Renal cortex interstitium (tissue), 3 donors: ENCODE data around the gene FREY1. TPM values are rescaled to one million over a fixed set of nuclear protein-coding genes. Genes with fewer than 3 reads are reported as not detected.

Source experiments
- polyA plus RNA-seq, 3 donors: library from polyadenylated mRNA; unstranded; fragments of 120-200 nt; gene quantifications; one replicate each; pipeline ENCODE4 v1.2.1, GENCODE V29; 2013; ENCODE audit not compliant: insufficient read length in 3 of 3

Gene FREY1
- polyA plus RNA-seq, 3 donors = 0.25 to 0.66 TPM; not detected in 1

Other genes starting within 250 kb of the FREY1 start
- 10 to 100 TPM in 2 of 3 donors, 1 to 10 TPM in 1; 8.7 to 13.6 (median 12.2) TPM for gene CHST1, start 241.6 kb downstream of the FREY1 start, polyA plus RNA-seq
- gene SLC35C1, start 102.1 kb downstream of the FREY1 start, polyA plus RNA-seq = 1 to 10 TPM; 6.9 to 9.2 (median 7.6) TPM
- 10 to 100 TPM; 24.8 to 32.8 (median 26.0) TPM for gene CRY2, start 59.8 kb downstream of the FREY1 start, polyA plus RNA-seq
- gene MAPK8IP1, start 21.6 kb downstream of the FREY1 start, polyA plus RNA-seq = 10 to 100 TPM in 2 of 3 donors, 1 to 10 TPM in 1; 9.0 to 13.0 (median 12.9) TPM
- gene PEX16, start 10.6 kb upstream of the FREY1 start, polyA plus RNA-seq = 10 to 100 TPM; 15.5 to 17.8 (median 17.0) TPM
- gene LARGE2, start 15.4 kb upstream of the FREY1 start, polyA plus RNA-seq = 10 to 100 TPM; 16.1 to 26.2 (median 21.2) TPM
- 10 to 100 TPM; 47.1 to 59.5 (median 52.6) TPM for gene PHF21A, start 214.2 kb upstream of the FREY1 start, polyA plus RNA-seq